IMR-90 (cell line): ENCODE results near the gene SH3TC1. TPM values are rescaled to one million over a fixed set of nuclear protein-coding genes. Genes with fewer than 3 reads are reported as not detected.

Source experiments
- ATAC-seq: fragments of 200-7000 bp; cut with Tn5 transposase; 2 replicates; pipeline ENCODE4 v1.9.1; 2020; ENCODE audit warnings: low read depth, mild to moderate bottlenecking, moderate library complexity
- BruUV-seq: library from RNA; stranded (reverse); fragments of 400-500 nt; replicated peaks from 2 replicates; lab custom pipeline; 2021; lab: Mats Ljungman, UMichigan
- CTCF ChIA-PET: fragments of 300-600 bp; formaldehyde crosslinking; extraction: SDS; loops from one replicate; lab custom pipeline; 2021; ENCODE audit warnings: antibody characterized with exemption; lab: Yijun Ruan, JAX
- POLR2A ChIA-PET: fragments of 300-600 bp; sonication (Branson Sonifier 250); formaldehyde crosslinking; loops from one replicate; lab custom pipeline; 2022; ENCODE audit warnings: antibody characterized with exemption; ENCODE audit not compliant: unreplicated experiment; lab: Charles Lee
- DNase-seq: peaks from one replicate; pipeline ENCODE4 v3.0.0; 2013
- H2AFZ ChIP-seq: replicated peaks from 2 replicates; pipeline ENCODE3; 2013; ENCODE audit warnings: low read length, mild to moderate bottlenecking; ENCODE audit not compliant: poor library complexity
- H2AK5ac ChIP-seq: 2 replicates; pipeline ENCODE4 v1.6.1; 2013; ENCODE audit warnings: low read depth, low read length, inconsistent platforms
- H2AK9ac ChIP-seq: replicated peaks from 2 replicates; pipeline ENCODE3; 2013; ENCODE audit warnings: mild to moderate bottlenecking, low read depth, low read length, moderate library complexity; ENCODE audit not compliant: poor library complexity
- H2BK120ac ChIP-seq: 2 replicates; pipeline ENCODE4 v1.6.1; 2013; ENCODE audit warnings: low read depth, low read length, inconsistent platforms
- H2BK15ac ChIP-seq: 3 replicates; pipeline ENCODE4 v1.6.1; 2013; ENCODE audit warnings: low read depth, low read length, inconsistent platforms
- H2BK20ac ChIP-seq: 2 replicates; pipeline ENCODE4 v1.6.1; 2013; ENCODE audit warnings: low read depth, mild to moderate bottlenecking, inconsistent platforms, low read length, moderate library complexity
- H2BK5ac ChIP-seq: 2 replicates; pipeline ENCODE4 v1.6.1; 2013; ENCODE audit warnings: mild to moderate bottlenecking, low read depth, low read length, inconsistent platforms; ENCODE audit not compliant: poor library complexity, severe bottlenecking
- H3K14ac ChIP-seq: replicated peaks from 2 replicates; pipeline ENCODE4 v1.6.1; 2013; ENCODE audit warnings: low read depth, low read length, inconsistent platforms
- H3K18ac ChIP-seq: 2 replicates; pipeline ENCODE4 v1.6.1; 2013; ENCODE audit warnings: low read depth, low read length, control low read depth
- H3K23ac ChIP-seq: 2 replicates; pipeline ENCODE4 v1.6.1; 2013; ENCODE audit warnings: low read depth, low read length, inconsistent platforms
- H3K27ac ChIP-seq: 2 replicates; pipeline ENCODE4 v1.5.1; 2013; ENCODE audit warnings: mild to moderate bottlenecking, control low read depth, low read length; ENCODE audit not compliant: insufficient read depth
- H3K27me3 ChIP-seq: 2 replicates; pipeline ENCODE4 v1.6.1; 2013; ENCODE audit warnings: low read length; ENCODE audit not compliant: control insufficient read depth, insufficient read depth
- H3K36me3 ChIP-seq: 2 replicates; pipeline ENCODE4 v1.6.1; 2013; ENCODE audit warnings: low read length, mixed read lengths; ENCODE audit not compliant: control insufficient read depth, insufficient read depth
- H3K4ac ChIP-seq: 2 replicates; pipeline ENCODE4 v1.6.1; 2013; ENCODE audit warnings: low read depth, low read length, inconsistent platforms
- H3K4me1 ChIP-seq: 2 replicates; pipeline ENCODE4 v1.6.1; 2013; ENCODE audit warnings: low read length, mixed read lengths; ENCODE audit not compliant: control insufficient read depth, insufficient read depth
- H3K4me2 ChIP-seq: 2 replicates; pipeline ENCODE4 v1.6.1; 2013; ENCODE audit warnings: low read depth, mild to moderate bottlenecking, control low read depth, low read length, moderate library complexity
- H3K4me3 ChIP-seq: 2 replicates; pipeline ENCODE4 v1.5.1; 2013; ENCODE audit warnings: low read depth, mild to moderate bottlenecking, control low read depth, low read length, moderate library complexity; ENCODE audit not compliant: insufficient read depth
- H3K56ac ChIP-seq: 2 replicates; pipeline ENCODE4 v1.6.1; 2013; ENCODE audit warnings: low read length, inconsistent platforms; ENCODE audit not compliant: insufficient read depth; ENCODE audit errors: extremely low read depth
- H3K79me1 ChIP-seq, 2 experiments: 2 replicates each; pipeline ENCODE4 v1.6.1; 2013; ENCODE audit warnings: low read length in 2 of 2, inconsistent platforms in 1 of 2, low read depth in 1 of 2
- H3K9ac ChIP-seq: 2 replicates; pipeline ENCODE4 v1.6.1; 2013; ENCODE audit warnings: low read depth, low read length, control low read depth
- H3K9me1 ChIP-seq: 2 replicates; pipeline ENCODE4 v1.6.1; 2013; ENCODE audit warnings: low read length, inconsistent platforms; ENCODE audit not compliant: insufficient read depth
- H3K9me3 ChIP-seq: 2 replicates; pipeline ENCODE4 v1.6.1; 2013; ENCODE audit warnings: low read length; ENCODE audit not compliant: control insufficient read depth, insufficient read depth
- H4K20me1 ChIP-seq: 2 replicates; pipeline ENCODE4 v1.6.1; 2013; ENCODE audit warnings: low read length, inconsistent platforms; ENCODE audit not compliant: insufficient read depth
- H4K5ac ChIP-seq: 2 replicates; pipeline ENCODE4 v1.6.1; 2013; ENCODE audit warnings: mild to moderate bottlenecking, low read depth, low read length, control low read depth
- H4K8ac ChIP-seq, 2 experiments: 2 replicates each; pipeline ENCODE4 v1.6.1; 2013; ENCODE audit warnings: low read depth in 2 of 2, low read length in 2 of 2, control low read depth in 1 of 2, inconsistent platforms in 1 of 2
- H4K91ac ChIP-seq: 2 replicates; pipeline ENCODE4 v1.6.1; 2013; ENCODE audit warnings: low read depth, low read length, inconsistent platforms; ENCODE audit not compliant: insufficient read depth
- WGBS, 2 experiments: methylation state at CpG; one replicate each; pipeline versions ENCODE4 v1.1.5 to v1.1.7; 2013; ENCODE audit warnings: missing lambda C conversion rate in 2 of 2; ENCODE audit not compliant: insufficient read length in 1 of 2; ENCODE audit errors: extremely low coverage in 2 of 2; 5-methylcytosine and 5-hydroxymethylcytosine counted together
- dilution Hi-C: fragments of 300-500 bp; cut with HindIII; formaldehyde crosslinking; loops from one replicate; pipeline ENCODE4 v1.14.3; 2018; ENCODE audit warnings: low sequenced_read_pairs; ENCODE audit not compliant: unreplicated experiment
- in situ Hi-C: fragments of 300-500 bp; cut with MboI; formaldehyde crosslinking; loops from 3 replicates; pipeline ENCODE4 v1.14.3; 2019; ENCODE audit warnings: low sequenced_read_pairs, inconsistent platforms, mixed read lengths
- intact Hi-C: fragments of 100-400 bp; cut with micrococcal nuclease; formaldehyde crosslinking; loops from 2 replicates; pipeline ENCODE4 v1.10.0; 2022
- polyA plus RNA-seq, 3 experiments: library from polyadenylated mRNA; depleted of rRNA; stranded (reverse); fragments of >200 nt; gene quantifications; 2 replicates each; pipeline ENCODE4 v1.2.3, GENCODE V29; 2012; ENCODE audit warnings: low replicate concordance in 1 of 3
- total RNA-seq: library from RNA; depleted of rRNA; stranded (reverse); fragments of >200 nt; gene quantifications from 2 replicates; pipeline ENCODE4 v1.2.3, GENCODE V29; 2012
- TF ChIP-seq, protein P1 (sequence below): fragments of 150-350 bp; IDR thresholded peaks from 2 replicates; pipeline ENCODE4 v1.6.1; 2017; ENCODE audit warnings: mild to moderate bottlenecking, antibody characterized with exemption, low read length, low read depth

Gene SH3TC1
- total and polyA plus RNA-seq, 2 of the 4 experiments (the other 2 are of a cell fraction): 1.6 to 2.2 TPM

DNA sequence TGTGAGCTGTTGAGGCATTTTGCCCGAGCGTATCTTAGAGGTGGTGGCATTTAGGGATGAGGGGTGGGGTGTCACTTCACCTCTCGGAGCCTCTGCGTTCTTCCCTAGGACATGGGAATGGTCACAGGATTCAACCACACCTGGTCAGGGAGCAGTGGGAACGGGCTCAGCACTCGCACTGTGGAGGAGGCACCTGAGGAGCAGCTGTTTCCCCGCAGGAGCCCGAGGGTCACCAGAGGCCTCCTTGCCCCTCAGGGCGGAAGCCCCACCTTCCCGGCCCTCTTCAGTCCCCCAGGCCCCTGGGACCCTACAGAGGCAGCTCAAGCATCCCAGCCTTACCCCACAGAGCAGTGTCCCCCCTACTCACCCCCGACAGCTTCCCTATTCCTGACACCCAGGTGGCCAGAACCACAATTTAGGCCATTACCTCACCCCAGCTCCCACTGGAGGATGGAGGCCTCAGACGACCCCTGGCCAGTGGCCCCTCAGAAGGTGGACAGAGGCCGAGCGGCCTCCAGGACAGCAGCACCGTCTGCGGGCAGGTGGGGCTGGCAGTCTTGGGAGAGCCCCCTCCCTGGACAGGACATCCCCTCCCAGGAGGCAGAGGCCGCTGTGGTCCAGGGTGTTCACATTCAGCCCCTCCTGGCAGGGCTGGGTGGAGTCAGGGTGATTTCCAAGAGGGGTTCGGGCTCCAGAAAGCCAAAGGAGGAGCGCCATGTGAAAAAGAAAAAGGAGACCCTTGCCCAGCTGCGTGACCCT, 66.3 kb downstream of the SH3TC1 start:
- 85% methylated on average over 4 of the region's 20 CpGs; no CpG with 5 or more reads in 1 of the 2 experiments for WGBS, 2 experiments
- Histone ChIP-seq H3K23ac (no peak overlapping the region), H3K9me3 (no peaks in the 10 kb centered on the region), H3K36me3 (no peaks in the 10 kb centered on the region), H3K27me3 (peaks cover 3% of the 10 kb centered on the region; the same call in 1 of the 2 replicates), H4K5ac (no peak overlapping the region), H2AK5ac (peak overlapping the region; percentile 49), H3K9ac (no peak overlapping the region), H2BK120ac (no peak overlapping the region), H4K8ac (no peak overlapping the region), H2BK20ac (no peak overlapping the region), H2AFZ (no peak overlapping the region), H3K14ac (no peak overlapping the region), H4K20me1 (peaks cover 4% of the 10 kb centered on the region; the same call in 1 of the 2 replicates), H3K9me1 (peaks cover 9% of the 10 kb centered on the region; the same call in 1 of the 2 replicates), H3K4me2 (no peak overlapping the region), H2BK5ac (no peak overlapping the region), H2BK15ac (no peak overlapping the region; the same call in 2 of the 3 replicates), H3K79me1 (peaks cover 0 to 5% of the 10 kb centered on the region in 2 experiments; a peak in 2 of 4 replicates), H3K56ac (no peak overlapping the region), H4K91ac (no peak overlapping the region), H3K18ac (no peak overlapping the region), H2AK9ac (no peak overlapping the region), H3K4ac (no peak overlapping the region), H3K27ac (no peak overlapping the region), H3K4me1 (peaks cover 12% of the 10 kb centered on the region), H3K4me3 (no peak overlapping the region)
- ChIA-PET CTCF (no interaction called here), POLR2A (no interaction called here)
- dilution Hi-C loops: no loop called here
- in situ Hi-C loops: no loop called here
- ATAC-seq (no peak), DNase-seq (no peak)
- TF ChIP-seq, protein P1, sequence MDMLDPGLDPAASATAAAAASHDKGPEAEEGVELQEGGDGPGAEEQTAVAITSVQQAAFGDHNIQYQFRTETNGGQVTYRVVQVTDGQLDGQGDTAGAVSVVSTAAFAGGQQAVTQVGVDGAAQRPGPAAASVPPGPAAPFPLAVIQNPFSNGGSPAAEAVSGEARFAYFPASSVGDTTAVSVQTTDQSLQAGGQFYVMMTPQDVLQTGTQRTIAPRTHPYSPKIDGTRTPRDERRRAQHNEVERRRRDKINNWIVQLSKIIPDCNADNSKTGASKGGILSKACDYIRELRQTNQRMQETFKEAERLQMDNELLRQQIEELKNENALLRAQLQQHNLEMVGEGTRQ: no peak
- BruUV-seq: no TSS peak
- intact Hi-C loops: no loop called here
